Common myeloid progenitor, CD34-positive (primary cell): ENCODE results near the gene B4GALT7.
A peak's percentile ranks its signal among the peaks of the same experiment; 100 is the strongest.
"Not testable (repeated sequence)": the region's sequence is repeated elsewhere in the genome, so short reads cannot be mapped to it uniquely, and the experiment has no call there.

ENCODE experiments used
- CTCF ChIA-PET: fragments of 350-600 bp; sonication (Branson Sonifier 250); formaldehyde crosslinking; loops from one replicate; lab custom pipeline; 2021; ENCODE audit warnings: antibody characterized with exemption; lab: Charles Lee
- POLR2A ChIA-PET: fragments of 350-600 bp; sonication (Branson Sonifier 250); formaldehyde crosslinking; loops from one replicate; lab custom pipeline; 2021; ENCODE audit warnings: antibody characterized with exemption; lab: Charles Lee
- DNase-seq, 3 donors: peaks; one replicate each; pipeline versions ENCODE4 v3.0.0 to v3.0.0-alpha.2; 2013
- H3K27ac ChIP-seq, 2 experiments: 1 replicate in 1 of 2; 2 replicates in 1 of 2; pipeline ENCODE4 v1.7.0; 2013; ENCODE audit warnings: inconsistent platforms in 2 of 2, low read length in 2 of 2, mild to moderate bottlenecking in 2 of 2, low read depth in 1 of 2, moderate library complexity in 1 of 2; ENCODE audit not compliant: severe bottlenecking in 2 of 2, insufficient read depth in 1 of 2, poor library complexity in 1 of 2
- H3K27me3 ChIP-seq, 5 experiments: replicated peaks in 2 of 5; 1 replicate in 3 of 5; 2 replicates in 2 of 5; pipeline versions ENCODE4 v1.6.1 to v1.7.0; 2013; ENCODE audit warnings: low read length in 4 of 5, mild to moderate bottlenecking in 2 of 5, moderate library complexity in 2 of 5, inconsistent platforms in 1 of 5; ENCODE audit not compliant: insufficient read depth in 5 of 5, control insufficient read depth in 4 of 5
- H3K36me3 ChIP-seq, 4 experiments: 1 replicate in 2 of 4; 2 replicates in 2 of 4; pipeline versions ENCODE4 v1.6.1 to v1.7.0; 2013; ENCODE audit warnings: low read length in 3 of 4, control low read depth in 1 of 4, mild to moderate bottlenecking in 1 of 4; ENCODE audit not compliant: control insufficient read depth in 4 of 4, insufficient read depth in 4 of 4
- H3K4me1 ChIP-seq, 4 experiments: 1 replicate in 3 of 4; 2 replicates in 1 of 4; pipeline versions ENCODE4 v1.6.1 to v1.7.1; 2013; ENCODE audit warnings: low read length in 3 of 4, mild to moderate bottlenecking in 3 of 4, control low read depth in 1 of 4, inconsistent platforms in 1 of 4, moderate library complexity in 1 of 4; ENCODE audit not compliant: control insufficient read depth in 4 of 4, insufficient read depth in 4 of 4; ENCODE audit errors: control extremely low read depth in 1 of 4
- H3K4me3 ChIP-seq, 7 experiments: 1 replicate in 4 of 7; 2 replicates in 3 of 7; pipeline versions ENCODE4 v1.5.1 to v1.7.0; 2013; ENCODE audit warnings: mild to moderate bottlenecking in 7 of 7, low read length in 6 of 7, moderate library complexity in 6 of 7, inconsistent platforms in 2 of 7, low read depth in 2 of 7, control low read depth in 1 of 7; ENCODE audit not compliant: insufficient read depth in 4 of 7, control insufficient read depth in 1 of 7; ENCODE audit errors: extremely low read depth in 1 of 7
- H3K9me3 ChIP-seq, 5 experiments: 1 replicate in 4 of 5; 2 replicates in 1 of 5; pipeline versions ENCODE4 v1.6.1 to v1.7.1; 2013; ENCODE audit warnings: low read length in 4 of 5, mild to moderate bottlenecking in 2 of 5, inconsistent platforms in 1 of 5, low read depth in 1 of 5, moderate library complexity in 1 of 5; ENCODE audit not compliant: control insufficient read depth in 4 of 5, insufficient read depth in 2 of 5; ENCODE audit errors: control extremely low read depth in 1 of 5
- WGBS: methylation state at CpG from one replicate; pipeline ENCODE4 v1.1.5; 2013; ENCODE audit not compliant: insufficient coverage; 5-methylcytosine and 5-hydroxymethylcytosine counted together

Gene B4GALT7

GRCh38 chr5:177555665-177556064 lies 44.3 kb upstream of the B4GALT7 start:
- DNase-seq, result no peak
- no peaks in the 10 kb centered on the region for H3K9me3 ChIP-seq
- no peaks in the 10 kb centered on the region for H3K27me3 ChIP-seq
- no peak overlapping the region for H3K27ac ChIP-seq
- H3K4me3 ChIP-seq, result no peak overlapping the region
- WGBS, result 100% methylated on average over 1 of the region's 5 CpGs
- H3K36me3 ChIP-seq, result peaks cover 0 to 17% (median 4%) of the 10 kb centered on the region in 4 experiments
- POLR2A ChIA-PET, result no interaction called here
- CTCF ChIA-PET, result interaction anchor here (1.0 to 1.2 kb wide), 2 partner anchors 9 to 18 kb away, joined by 3 read pairs; no protein-coding TSS in a partner anchor
- H3K4me1 ChIP-seq, result peaks cover 4 to 30% (median 24%) of the 10 kb centered on the region in 4 experiments

GRCh38 chr5:177557041-177557647 lies 42.8 kb upstream of the B4GALT7 start:
- H3K36me3 ChIP-seq, result peaks cover 0 to 5% (median 0%) of the 10 kb centered on the region in 4 experiments
- WGBS, result 52% methylated on average over 2 of the region's 4 CpGs
- H3K9me3 ChIP-seq, result peaks cover 0 to 2% (median 0%) of the 10 kb centered on the region in 5 experiments
- no peak overlapping the region for H3K27ac ChIP-seq
- POLR2A ChIA-PET, result interaction anchor here (0.7 kb wide), 1 partner anchor 1133 kb away, joined by 3 read pairs; no protein-coding TSS in a partner anchor
- H3K4me3 ChIP-seq, result no peak overlapping the region
- H3K4me1 ChIP-seq, result peaks cover 4 to 30% (median 24%) of the 10 kb centered on the region in 4 experiments
- no peaks in the 10 kb centered on the region for H3K27me3 ChIP-seq
- CTCF ChIA-PET, result interaction anchor here (1.2 kb wide), 1 partner anchor 20 kb away, joined by 3 read pairs; no protein-coding TSS in a partner anchor
- DNase-seq, result peak; percentile 43 to 83 (median 70)

- 96% methylated on average over 4 of the region's 5 CpGs for WGBS
- CTCF ChIA-PET, result no interaction called here
- Histone ChIP-seq H3K27ac (no peak overlapping the region), H3K9me3 (peaks cover 0 to 5% (median 0%) of the 10 kb centered on the region in 5 experiments), H3K4me1 (peaks cover 4 to 26% (median 22%) of the 10 kb centered on the region in 4 experiments), H3K36me3 (no peaks in the 10 kb centered on the region), H3K27me3 (no peaks in the 10 kb centered on the region), H3K4me3 (no peak overlapping the region)
- POLR2A ChIA-PET, result no interaction called here
- no peak for DNase-seq
Observed at GRCh38 chr5:177557796-177558195, 42.1 kb upstream of the B4GALT7 start.

- POLR2A ChIA-PET, H3K4me3 ChIP-seq, H3K27ac ChIP-seq, H3K36me3 ChIP-seq, H3K27me3 ChIP-seq, H3K9me3 ChIP-seq, DNase-seq, CTCF ChIA-PET: not testable (repeated sequence)
- peaks cover 4 to 16% (median 13%) of the 10 kb centered on the region in 4 experiments for H3K4me1 ChIP-seq
- 95% methylated on average over 5 of the region's 8 CpGs for WGBS
Observed at GRCh38 chr5:177559446-177559941, 40.4 kb upstream of the B4GALT7 start.

GRCh38 chr5:177565046-177565445 lies 34.9 kb upstream of the B4GALT7 start:
- H3K4me1 ChIP-seq, result no peaks in the 10 kb centered on the region
- POLR2A ChIA-PET, result no interaction called here

GRCh38 chr5:177568326-177568725 lies 31.6 kb upstream of the B4GALT7 start:
- ChIA-PET POLR2A (no interaction called here), CTCF (no interaction called here)
- H3K27me3 ChIP-seq, result no peaks in the 10 kb centered on the region
- H3K36me3 ChIP-seq, result no peaks in the 10 kb centered on the region
- no peak overlapping the region for H3K27ac ChIP-seq
- WGBS, result 84% methylated on average over 5 of the region's 7 CpGs
- no peaks in the 10 kb centered on the region for H3K9me3 ChIP-seq
- no peaks in the 10 kb centered on the region for H3K4me1 ChIP-seq
- no peak overlapping the region for H3K4me3 ChIP-seq
- no peak for DNase-seq

More at GRCh38 chr5:177565046-177565445, 34.9 kb upstream of the B4GALT7 start:
- CTCF ChIA-PET, result no interaction called here
- 94% methylated on average over 8 of the region's 8 CpGs for WGBS
- H3K4me3 ChIP-seq, result no peak overlapping the region
- no peak for DNase-seq
- no peaks in the 10 kb centered on the region for H3K36me3 ChIP-seq
- peaks cover 0 to 5% (median 0%) of the 10 kb centered on the region in 5 experiments for H3K9me3 ChIP-seq
- H3K27ac ChIP-seq, result no peak overlapping the region
- H3K27me3 ChIP-seq, result no peaks in the 10 kb centered on the region

- CTCF ChIA-PET, result interaction anchor here (0.8 kb wide), 1 partner anchor 19 kb away, joined by 3 read pairs; no protein-coding TSS in a partner anchor
- Histone ChIP-seq H3K4me3 (no peak overlapping the region), H3K4me1 (no peaks in the 10 kb centered on the region), H3K36me3 (no peaks in the 10 kb centered on the region), H3K27me3 (peaks cover 0 to 3% (median 0%) of the 10 kb centered on the region in 5 experiments), H3K9me3 (no peaks in the 10 kb centered on the region), H3K27ac (no peak overlapping the region)
- DNase-seq, result no peak
- 100% methylated on average over 1 of the region's 2 CpGs for WGBS
- POLR2A ChIA-PET, result no interaction called here
Observed at GRCh38 chr5:177569894-177570293, 30.0 kb upstream of the B4GALT7 start.
